HFFc6 (cell line): ENCODE data around the gene EPC1. TPM values are rescaled to one million over a fixed set of nuclear protein-coding genes. Genes with fewer than 3 reads are reported as not detected.

Source experiments
- DNase-seq: peaks from one replicate; pipeline ENCODE4 v3.0.0-alpha.2; 2018
- H3K27ac Mint-ChIP-seq: 2 replicates; pipeline ENCODE4 v1.8.0; 2020; ENCODE audit warnings: mild to moderate bottlenecking, mixed read lengths
- H3K27me3 Mint-ChIP-seq: 2 replicates; pipeline ENCODE4 v1.8.0; 2021; ENCODE audit warnings: mild to moderate bottlenecking, moderate library complexity, mixed read lengths; ENCODE audit not compliant: insufficient read depth
- H3K36me3 Mint-ChIP-seq: 2 replicates; pipeline ENCODE4 v1.8.0; 2021; ENCODE audit warnings: low read depth, mixed read lengths
- H3K4me1 Mint-ChIP-seq: 2 replicates; pipeline ENCODE4 v1.8.0; 2020; ENCODE audit warnings: low read depth, mixed read lengths
- H3K4me3 Mint-ChIP-seq: 2 replicates; pipeline ENCODE4 v1.8.0; 2020; ENCODE audit warnings: mild to moderate bottlenecking, moderate library complexity, mixed read lengths
- H3K9me3 Mint-ChIP-seq: 2 replicates; pipeline ENCODE4 v1.8.0; 2020; ENCODE audit warnings: mild to moderate bottlenecking, mixed read lengths
- total RNA-seq, 6 experiments: library from RNA; stranded (reverse); fragmentation: NEBNext Ultra II Directional; extraction: Animal tissue kit (Norgen Biotek cat#: 25700); gene quantifications; 2 replicates in 1 of 6; 3 replicates in 5 of 6; pipeline ENCODE4 v1.2.3, GENCODE V29; 2021
- TF ChIP-seq, protein P1 (sequence below): fragments of 200-600 bp; sonication (generic); IDR thresholded peaks from 2 replicates; pipeline ENCODE4 v1.5.0; 2021; ENCODE audit warnings: antibody characterized with exemption, mild to moderate bottlenecking

The EPC1 gene
- total RNA-seq, 6 experiments from 2014 or later = 16.5 to 19.3 (median 17.5) TPM

DNA sequence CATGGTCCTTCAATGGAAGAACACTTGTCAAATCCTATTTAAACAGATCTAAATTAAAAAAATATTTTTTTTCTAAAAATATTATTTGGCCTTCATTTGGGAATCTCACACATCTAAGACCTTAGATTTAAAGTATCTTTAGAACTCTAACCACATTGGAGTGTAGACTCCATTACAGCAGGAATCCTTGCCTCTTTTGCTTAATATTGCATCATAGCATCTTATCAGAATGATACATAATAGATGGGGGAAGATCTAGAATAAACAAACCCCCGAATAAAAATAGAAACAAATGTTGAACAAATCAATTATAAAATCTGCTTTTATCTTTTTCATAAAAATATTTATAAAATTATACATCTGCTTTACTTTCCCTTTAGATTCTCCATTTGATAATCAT is 27.6 kb upstream of the EPC1 start:
- Mint-ChIP-seq H3K9me3 (no peaks in the 10 kb centered on the region), H3K4me1 (peaks cover 34% of the 10 kb centered on the region), H3K27me3 (no peaks in the 10 kb centered on the region), H3K27ac (no peak overlapping the region), H3K36me3 (peaks cover 6% of the 10 kb centered on the region; the same call in 1 of the 2 replicates), H3K4me3 (no peak overlapping the region)
- TF ChIP-seq, protein P1, sequence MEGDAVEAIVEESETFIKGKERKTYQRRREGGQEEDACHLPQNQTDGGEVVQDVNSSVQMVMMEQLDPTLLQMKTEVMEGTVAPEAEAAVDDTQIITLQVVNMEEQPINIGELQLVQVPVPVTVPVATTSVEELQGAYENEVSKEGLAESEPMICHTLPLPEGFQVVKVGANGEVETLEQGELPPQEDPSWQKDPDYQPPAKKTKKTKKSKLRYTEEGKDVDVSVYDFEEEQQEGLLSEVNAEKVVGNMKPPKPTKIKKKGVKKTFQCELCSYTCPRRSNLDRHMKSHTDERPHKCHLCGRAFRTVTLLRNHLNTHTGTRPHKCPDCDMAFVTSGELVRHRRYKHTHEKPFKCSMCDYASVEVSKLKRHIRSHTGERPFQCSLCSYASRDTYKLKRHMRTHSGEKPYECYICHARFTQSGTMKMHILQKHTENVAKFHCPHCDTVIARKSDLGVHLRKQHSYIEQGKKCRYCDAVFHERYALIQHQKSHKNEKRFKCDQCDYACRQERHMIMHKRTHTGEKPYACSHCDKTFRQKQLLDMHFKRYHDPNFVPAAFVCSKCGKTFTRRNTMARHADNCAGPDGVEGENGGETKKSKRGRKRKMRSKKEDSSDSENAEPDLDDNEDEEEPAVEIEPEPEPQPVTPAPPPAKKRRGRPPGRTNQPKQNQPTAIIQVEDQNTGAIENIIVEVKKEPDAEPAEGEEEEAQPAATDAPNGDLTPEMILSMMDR = no peak
- no peak for DNase-seq

DNA sequence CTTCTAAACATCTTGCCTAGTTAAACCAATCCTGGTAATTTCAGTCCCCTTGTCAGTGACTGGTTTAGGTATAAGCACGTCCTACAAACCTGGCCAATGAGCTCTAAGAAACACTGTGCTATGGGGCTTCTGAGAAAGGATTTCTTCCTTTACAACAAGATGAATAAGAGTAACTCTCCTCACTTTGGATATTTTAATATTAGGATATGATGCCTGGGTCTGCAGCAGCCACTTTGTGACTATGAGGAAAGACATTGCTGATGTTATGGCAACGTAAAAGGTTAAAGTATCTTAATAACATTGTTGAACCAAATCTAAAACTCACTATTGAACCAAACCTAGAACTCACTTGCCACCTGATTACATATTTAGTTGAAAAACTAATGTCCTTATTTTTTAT is 26.5 kb upstream of the EPC1 start:
- no peak overlapping the region for H3K4me3 Mint-ChIP-seq

DNA sequence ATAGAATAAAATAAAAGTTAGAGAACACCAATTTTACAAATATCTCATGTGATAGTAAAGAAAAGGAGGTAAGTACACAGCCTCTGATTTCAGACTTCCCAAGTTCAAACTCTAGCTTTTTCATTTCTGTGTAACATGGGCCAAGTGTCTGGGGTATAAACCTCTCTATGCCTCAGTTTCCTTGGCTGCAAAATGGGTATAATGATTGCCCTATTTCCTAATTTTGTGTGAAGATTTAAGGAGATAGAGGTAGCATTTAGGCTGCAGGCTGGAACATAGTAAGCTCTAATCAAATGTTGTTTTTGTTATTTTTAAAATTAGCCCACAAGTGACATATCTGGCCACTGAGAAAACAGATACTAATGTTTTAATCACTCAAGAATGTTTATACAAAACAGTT is 26.1 kb upstream of the EPC1 start:
- H3K4me3 Mint-ChIP-seq = no peak overlapping the region
- no peak for DNase-seq
- H3K27ac Mint-ChIP-seq = no peak overlapping the region
- H3K36me3 Mint-ChIP-seq = peaks cover 6% of the 10 kb centered on the region; the same call in 1 of the 2 replicates
- H3K27me3 Mint-ChIP-seq = peaks cover 2% of the 10 kb centered on the region
- TF ChIP-seq, protein P1 = no peak
- peaks cover 38% of the 10 kb centered on the region for H3K4me1 Mint-ChIP-seq
- H3K9me3 Mint-ChIP-seq = no peaks in the 10 kb centered on the region

More for the DNA sequence above, 26.5 kb upstream of the EPC1 start:
- Mint-ChIP-seq H3K27me3 (no peaks in the 10 kb centered on the region), H3K4me1 (peaks cover 34% of the 10 kb centered on the region), H3K9me3 (no peaks in the 10 kb centered on the region), H3K27ac (no peak overlapping the region), H3K36me3 (peaks cover 6% of the 10 kb centered on the region; the same call in 1 of the 2 replicates)
- DNase-seq = no peak
- TF ChIP-seq, protein P1 = no peak

DNA sequence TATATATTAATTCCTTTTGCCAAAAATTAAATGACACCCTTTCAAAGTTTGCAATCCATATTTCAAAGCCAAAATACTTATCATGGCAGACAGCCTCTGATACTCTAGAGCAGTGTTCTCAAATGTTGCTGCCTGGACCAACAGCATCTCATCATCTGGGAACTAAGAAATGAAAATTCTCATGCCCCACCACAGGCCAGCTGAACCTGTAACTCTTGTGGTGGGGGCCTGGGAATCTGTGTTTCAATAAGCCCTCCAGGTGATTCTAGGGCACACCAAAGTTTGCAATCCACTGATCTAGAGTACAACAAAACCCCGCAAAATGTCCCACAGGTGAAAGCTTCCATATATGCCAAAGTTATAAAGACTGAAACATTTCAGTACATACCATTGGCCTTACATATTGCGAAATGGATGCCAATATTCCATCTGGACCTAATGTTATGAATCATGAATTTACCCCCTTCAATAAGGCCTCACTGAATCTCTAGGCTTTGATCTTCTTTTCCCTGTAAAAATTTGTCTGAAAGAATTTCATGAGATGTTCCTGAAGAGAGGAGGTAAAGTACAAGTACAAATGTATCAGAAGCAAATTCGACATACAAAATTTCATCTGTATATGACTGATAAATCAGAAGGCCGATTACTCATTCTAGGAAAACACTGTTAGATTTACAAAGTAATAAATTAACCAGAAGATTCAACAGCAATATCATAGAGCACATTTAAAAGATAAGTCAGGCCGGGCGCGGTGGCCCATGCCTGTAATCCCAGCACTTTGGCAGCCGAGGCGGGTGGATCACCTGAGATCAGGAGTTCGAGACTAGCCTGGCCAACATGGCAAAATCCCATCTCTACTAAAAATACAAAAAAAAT is 25.3 kb upstream of the EPC1 start:
- TF ChIP-seq, protein P1 = no peak
- DNase-seq = no peak
- H3K9me3 Mint-ChIP-seq = no peaks in the 10 kb centered on the region
- no peak overlapping the region for H3K27ac Mint-ChIP-seq
- peaks cover 2% of the 10 kb centered on the region for H3K27me3 Mint-ChIP-seq
- H3K36me3 Mint-ChIP-seq = peaks cover 6% of the 10 kb centered on the region; the same call in 1 of the 2 replicates
- H3K4me3 Mint-ChIP-seq = no peak overlapping the region
- peaks cover 44% of the 10 kb centered on the region for H3K4me1 Mint-ChIP-seq

DNA sequence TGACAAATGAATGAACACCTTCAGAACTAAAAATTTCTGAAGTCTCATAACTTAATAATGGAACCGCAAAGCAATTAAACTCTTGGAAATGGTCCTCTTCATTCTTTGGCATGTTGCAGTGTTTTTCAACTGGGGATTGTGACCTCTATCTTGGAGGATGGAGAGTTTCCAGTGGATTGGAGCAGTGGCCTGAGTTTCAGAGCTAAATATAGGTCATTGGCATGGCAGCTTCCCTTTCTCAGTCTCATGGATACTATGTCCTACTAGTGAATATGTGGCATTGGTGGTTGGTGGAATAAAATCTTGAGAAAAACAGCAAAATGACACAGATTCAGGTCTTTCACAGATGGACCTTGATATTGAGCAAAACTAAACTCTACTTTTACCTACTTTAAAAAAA is 24.1 kb upstream of the EPC1 start:
- Mint-ChIP-seq H3K4me3 (no peak overlapping the region), H3K36me3 (peaks cover 6% of the 10 kb centered on the region; the same call in 1 of the 2 replicates), H3K4me1 (peaks cover 36% of the 10 kb centered on the region), H3K27ac (no peak overlapping the region), H3K27me3 (peaks cover 2% of the 10 kb centered on the region), H3K9me3 (no peaks in the 10 kb centered on the region)
- DNase-seq = no peak
- TF ChIP-seq, protein P1 = no peak
